ENCODE data around the gene DUXA. TPM values are rescaled to one million over a fixed set of nuclear protein-coding genes. Genes with fewer than 3 reads are reported as not detected.

Gene DUXA
- total and polyA plus RNA-seq, 9 of the 15 experiments (the other 6 are each of a cell fraction or from before 2014, with no cell fraction given) = not detected

DNA sequence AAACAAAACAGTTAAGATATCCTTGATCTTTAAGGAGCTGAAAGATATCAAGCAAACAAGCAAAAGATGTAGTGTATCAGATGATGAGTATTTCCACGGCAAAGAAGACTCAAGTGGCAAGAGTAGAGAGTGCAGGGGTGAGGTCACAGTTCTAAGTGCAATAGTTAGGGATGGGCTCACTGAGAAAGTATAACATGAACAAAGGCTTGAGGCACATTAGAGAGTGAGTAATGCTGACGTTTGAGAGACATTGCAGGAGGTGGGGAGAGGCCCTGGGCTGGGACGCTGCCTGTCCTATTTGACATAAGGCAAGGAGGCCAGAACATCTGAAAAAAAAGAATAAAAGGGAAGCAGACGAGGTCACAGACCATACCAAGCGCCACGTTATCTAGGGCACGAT is 1.4 kb downstream of the DUXA start:
- ATAC-seq (no peak), FAIRE-seq (no peak), DNase-seq (ENCODE audit: extremely low read depth in 1 of 4, low spot score in 3 of 4) (no peak)
- H3K9me3 ChIP-seq (replicated peaks; ENCODE audit: control insufficient read depth, insufficient read depth, low read depth, low read length) = no peaks in the 10 kb centered on the region
- H4K20me1 ChIP-seq (replicated peaks; ENCODE audit: control insufficient read depth, insufficient read depth, low read length) = no peaks in the 10 kb centered on the region
- H3K79me2 ChIP-seq (ENCODE audit: control insufficient read depth, insufficient read depth, low read length) = no peaks in the 10 kb centered on the region
- H3K4me1 ChIP-seq (replicated peaks in 1 of 2; ENCODE audit: control insufficient read depth in 2 of 2, insufficient read depth in 2 of 2, low read length in 2 of 2) = no peaks in the 10 kb centered on the region
- no peak overlapping the region for H3K4me3 ChIP-seq
- POLR2A ChIA-PET = no interaction called here
- no peak overlapping the region for H3K9ac ChIP-seq (ENCODE audit: insufficient read depth in 1 of 2, low read depth in 2 of 2, low read length in 2 of 2)
- no peaks in the 10 kb centered on the region for H3K36me3 ChIP-seq (ENCODE audit: control insufficient read depth, insufficient read depth, low read length)
- in situ Hi-C loops (cut with MboI) = no loop called here
- BruUV-seq (replicated peaks) = no TSS peak
- H3K27me3 ChIP-seq (ENCODE audit: control insufficient read depth in 2 of 2, insufficient read depth in 2 of 2, low read length in 2 of 2) = no peaks in the 10 kb centered on the region
- H2AFZ ChIP-seq (ENCODE audit: low read depth, low read length) = no peak overlapping the region
- no peaks in the 10 kb centered on the region for H3K9me1 ChIP-seq (ENCODE audit: control insufficient read depth, insufficient read depth, low read length)
- TF ChIP-seq COPS2 (conservative IDR thresholded peaks at IDR 0.05) = no peak
- TF ChIP-seq, protein P1, sequence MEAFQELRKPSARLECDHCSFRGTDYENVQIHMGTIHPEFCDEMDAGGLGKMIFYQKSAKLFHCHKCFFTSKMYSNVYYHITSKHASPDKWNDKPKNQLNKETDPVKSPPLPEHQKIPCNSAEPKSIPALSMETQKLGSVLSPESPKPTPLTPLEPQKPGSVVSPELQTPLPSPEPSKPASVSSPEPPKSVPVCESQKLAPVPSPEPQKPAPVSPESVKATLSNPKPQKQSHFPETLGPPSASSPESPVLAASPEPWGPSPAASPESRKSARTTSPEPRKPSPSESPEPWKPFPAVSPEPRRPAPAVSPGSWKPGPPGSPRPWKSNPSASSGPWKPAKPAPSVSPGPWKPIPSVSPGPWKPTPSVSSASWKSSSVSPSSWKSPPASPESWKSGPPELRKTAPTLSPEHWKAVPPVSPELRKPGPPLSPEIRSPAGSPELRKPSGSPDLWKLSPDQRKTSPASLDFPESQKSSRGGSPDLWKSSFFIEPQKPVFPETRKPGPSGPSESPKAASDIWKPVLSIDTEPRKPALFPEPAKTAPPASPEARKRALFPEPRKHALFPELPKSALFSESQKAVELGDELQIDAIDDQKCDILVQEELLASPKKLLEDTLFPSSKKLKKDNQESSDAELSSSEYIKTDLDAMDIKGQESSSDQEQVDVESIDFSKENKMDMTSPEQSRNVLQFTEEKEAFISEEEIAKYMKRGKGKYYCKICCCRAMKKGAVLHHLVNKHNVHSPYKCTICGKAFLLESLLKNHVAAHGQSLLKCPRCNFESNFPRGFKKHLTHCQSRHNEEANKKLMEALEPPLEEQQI (IDR thresholded peaks at IDR 0.05) = no peak
- no peak for TF ChIP-seq RBM34 (IDR thresholded peaks at IDR 0.05; ENCODE audit: borderline replicate concordance, insufficient read depth, low read length)
- no peak for TF ChIP-seq GTF2A2 (tag; IDR thresholded peaks at IDR 0.05)
- no peak for TF ChIP-seq TAF15 (IDR thresholded peaks at IDR 0.05; ENCODE audit: low read depth, low read length)
- no peak for TF ChIP-seq FOXA1 (IDR thresholded peaks at IDR 0.05; ENCODE audit: borderline replicate concordance)
- no peak for TF ChIP-seq CHD1 (IDR thresholded peaks at IDR 0.05; ENCODE audit: low read length)
- TF ChIP-seq ZFP1 (CRISPR knock-in tag; IDR thresholded peaks at IDR 0.05) = no peak
- no peak for TF ChIP-seq SREBF2 (CRISPR knock-in tag; IDR thresholded peaks at IDR 0.05)
- no peak for TF ChIP-seq CBX8 (IDR thresholded peaks at IDR 0.05; ENCODE audit: borderline replicate concordance, extremely low read depth, low read depth, low read length, poor library complexity, severe bottlenecking)
- no peak for TF ChIP-seq ZNF239 (CRISPR knock-in tag; IDR thresholded peaks at IDR 0.05)
- H3K4me2 ChIP-seq (ENCODE audit: insufficient read depth, low read length) = no peak overlapping the region
- H3K27ac ChIP-seq (ENCODE audit: extremely low read depth, low read depth, low read length) = no peak overlapping the region
- WGBS (ENCODE audit: insufficient coverage, low coverage, missing lambda C conversion rate) = 1% methylated on average over 7 of the region's 7 CpGs
- CTCF ChIA-PET (ENCODE audit: low intra/inter-chr PET ratio) = no interaction called here
- intact Hi-C loops (cut with micrococcal nuclease) = no loop called here

Measured in K562 (cell line).